ENCODE data around the gene HECW1.

Gene HECW1

DNA sequence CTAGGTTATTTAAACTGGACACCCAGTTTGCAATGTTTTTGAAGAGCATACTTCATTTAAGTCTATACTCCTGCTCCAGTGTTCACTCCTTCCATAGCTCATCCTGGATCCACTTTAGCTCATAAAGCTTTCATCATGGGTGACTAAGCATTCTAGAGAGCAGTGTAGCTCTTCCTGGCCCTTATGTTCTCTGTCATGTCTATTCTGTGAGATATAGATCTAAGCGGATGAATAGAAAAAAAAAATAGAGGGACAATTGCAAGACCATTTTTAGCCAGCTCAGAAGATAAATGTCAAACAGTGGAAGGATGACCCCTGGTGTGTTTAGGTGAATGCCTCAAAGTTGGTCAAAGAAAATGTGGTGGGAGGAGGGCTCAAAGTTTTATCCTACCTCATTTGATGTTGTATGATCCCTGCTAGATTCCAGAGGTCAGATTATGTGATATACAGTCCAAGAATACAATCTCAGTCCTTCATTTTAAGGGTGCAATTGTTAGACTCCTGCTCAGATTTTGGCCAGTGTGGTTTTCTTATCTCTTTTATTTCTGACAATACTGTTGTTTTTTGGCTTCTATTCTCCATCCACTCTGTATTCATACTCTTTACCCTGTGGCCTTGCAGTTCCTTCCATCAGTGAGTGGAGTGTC is 7.5 kb upstream of the HECW1 start:
- no peak for TF ChIP-seq ZFP30 (CRISPR knock-in tag; IDR thresholded peaks at IDR 0.05)
- no peak for TF ChIP-seq CSDC2 (CRISPR knock-in tag; IDR thresholded peaks at IDR 0.05)
- TF ChIP-seq SNAI2 (CRISPR knock-in tag; IDR thresholded peaks at IDR 0.05), result no peak
- TF ChIP-seq OSR1 (CRISPR knock-in tag; IDR thresholded peaks at IDR 0.05), result no peak
- no peak for TF ChIP-seq ARNTL (CRISPR knock-in tag; IDR thresholded peaks at IDR 0.05; ENCODE audit: borderline replicate concordance, low read depth)
- no peak for TF ChIP-seq ZNF70 (CRISPR knock-in tag; IDR thresholded peaks at IDR 0.05)
- TF ChIP-seq, protein P1, sequence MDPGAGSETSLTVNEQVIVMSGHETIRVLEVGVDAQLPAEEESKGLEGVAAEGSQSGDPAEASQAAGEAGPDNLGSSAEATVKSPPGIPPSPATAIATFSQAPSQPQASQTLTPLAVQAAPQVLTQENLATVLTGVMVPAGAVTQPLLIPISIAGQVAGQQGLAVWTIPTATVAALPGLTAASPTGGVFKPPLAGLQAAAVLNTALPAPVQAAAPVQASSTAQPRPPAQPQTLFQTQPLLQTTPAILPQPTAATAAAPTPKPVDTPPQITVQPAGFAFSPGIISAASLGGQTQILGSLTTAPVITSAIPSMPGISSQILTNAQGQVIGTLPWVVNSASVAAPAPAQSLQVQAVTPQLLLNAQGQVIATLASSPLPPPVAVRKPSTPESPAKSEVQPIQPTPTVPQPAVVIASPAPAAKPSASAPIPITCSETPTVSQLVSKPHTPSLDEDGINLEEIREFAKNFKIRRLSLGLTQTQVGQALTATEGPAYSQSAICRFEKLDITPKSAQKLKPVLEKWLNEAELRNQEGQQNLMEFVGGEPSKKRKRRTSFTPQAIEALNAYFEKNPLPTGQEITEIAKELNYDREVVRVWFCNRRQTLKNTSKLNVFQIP (CRISPR knock-in tag; IDR thresholded peaks at IDR 0.05; ENCODE audit: borderline replicate concordance, low read depth), result no peak
- TF ChIP-seq, protein P2, sequence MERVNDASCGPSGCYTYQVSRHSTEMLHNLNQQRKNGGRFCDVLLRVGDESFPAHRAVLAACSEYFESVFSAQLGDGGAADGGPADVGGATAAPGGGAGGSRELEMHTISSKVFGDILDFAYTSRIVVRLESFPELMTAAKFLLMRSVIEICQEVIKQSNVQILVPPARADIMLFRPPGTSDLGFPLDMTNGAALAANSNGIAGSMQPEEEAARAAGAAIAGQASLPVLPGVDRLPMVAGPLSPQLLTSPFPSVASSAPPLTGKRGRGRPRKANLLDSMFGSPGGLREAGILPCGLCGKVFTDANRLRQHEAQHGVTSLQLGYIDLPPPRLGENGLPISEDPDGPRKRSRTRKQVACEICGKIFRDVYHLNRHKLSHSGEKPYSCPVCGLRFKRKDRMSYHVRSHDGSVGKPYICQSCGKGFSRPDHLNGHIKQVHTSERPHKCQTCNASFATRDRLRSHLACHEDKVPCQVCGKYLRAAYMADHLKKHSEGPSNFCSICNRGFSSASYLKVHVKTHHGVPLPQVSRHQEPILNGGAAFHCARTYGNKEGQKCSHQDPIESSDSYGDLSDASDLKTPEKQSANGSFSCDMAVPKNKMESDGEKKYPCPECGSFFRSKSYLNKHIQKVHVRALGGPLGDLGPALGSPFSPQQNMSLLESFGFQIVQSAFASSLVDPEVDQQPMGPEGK (CRISPR knock-in tag; IDR thresholded peaks at IDR 0.05; ENCODE audit: borderline replicate concordance), result no peak
- TF ChIP-seq ISL1 (CRISPR knock-in tag; IDR thresholded peaks at IDR 0.05), result no peak
- no peak for TF ChIP-seq PPARA (CRISPR knock-in tag; IDR thresholded peaks at IDR 0.05; ENCODE audit: borderline replicate concordance)
- TF ChIP-seq, protein P3, sequence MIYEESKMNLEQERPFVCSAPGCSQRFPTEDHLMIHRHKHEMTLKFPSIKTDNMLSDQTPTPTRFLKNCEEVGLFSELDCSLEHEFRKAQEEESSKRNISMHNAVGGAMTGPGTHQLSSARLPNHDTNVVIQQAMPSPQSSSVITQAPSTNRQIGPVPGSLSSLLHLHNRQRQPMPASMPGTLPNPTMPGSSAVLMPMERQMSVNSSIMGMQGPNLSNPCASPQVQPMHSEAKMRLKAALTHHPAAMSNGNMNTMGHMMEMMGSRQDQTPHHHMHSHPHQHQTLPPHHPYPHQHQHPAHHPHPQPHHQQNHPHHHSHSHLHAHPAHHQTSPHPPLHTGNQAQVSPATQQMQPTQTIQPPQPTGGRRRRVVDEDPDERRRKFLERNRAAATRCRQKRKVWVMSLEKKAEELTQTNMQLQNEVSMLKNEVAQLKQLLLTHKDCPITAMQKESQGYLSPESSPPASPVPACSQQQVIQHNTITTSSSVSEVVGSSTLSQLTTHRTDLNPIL (CRISPR knock-in tag; IDR thresholded peaks at IDR 0.05; ENCODE audit: low read depth), result no peak
- no peak for TF ChIP-seq ZNF565 (CRISPR knock-in tag; conservative IDR thresholded peaks at IDR 0.05; ENCODE audit: low read depth)
- ATAC-seq, result no peak

DNA sequence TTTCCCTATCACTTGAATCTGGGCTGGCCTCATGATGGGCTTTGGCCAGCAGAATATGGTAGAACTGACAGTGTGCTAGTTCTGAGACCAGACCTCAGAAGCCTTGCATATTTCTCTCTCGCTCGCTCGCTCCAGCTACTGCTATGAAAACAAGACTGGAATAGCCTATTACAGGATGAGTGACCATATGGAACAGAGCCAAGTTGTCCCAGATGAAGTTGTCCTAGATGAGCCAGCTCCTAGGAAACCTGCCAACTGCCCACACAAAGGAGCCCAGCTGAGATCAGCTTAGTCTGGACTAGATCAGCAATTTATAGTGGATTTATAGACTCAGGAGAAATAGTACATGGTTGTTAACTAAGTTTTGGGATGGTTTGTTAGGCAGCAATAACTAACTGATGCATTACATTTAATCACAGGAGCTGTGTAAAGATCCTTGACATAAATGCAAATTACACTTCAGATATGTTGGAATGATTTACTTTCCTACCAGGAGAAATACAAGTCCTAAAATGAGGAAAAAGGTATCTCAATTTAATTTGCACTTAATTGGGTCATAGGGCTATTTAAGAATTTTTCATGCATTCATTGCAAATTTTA is 6.8 kb upstream of the HECW1 start:
- ATAC-seq, result no peak
- no peak for TF ChIP-seq ZFP3 (CRISPR knock-in tag; IDR thresholded peaks at IDR 0.05)
- TF ChIP-seq, protein P2 (CRISPR knock-in tag; IDR thresholded peaks at IDR 0.05; ENCODE audit: borderline replicate concordance), result no peak
- TF ChIP-seq, protein P4, sequence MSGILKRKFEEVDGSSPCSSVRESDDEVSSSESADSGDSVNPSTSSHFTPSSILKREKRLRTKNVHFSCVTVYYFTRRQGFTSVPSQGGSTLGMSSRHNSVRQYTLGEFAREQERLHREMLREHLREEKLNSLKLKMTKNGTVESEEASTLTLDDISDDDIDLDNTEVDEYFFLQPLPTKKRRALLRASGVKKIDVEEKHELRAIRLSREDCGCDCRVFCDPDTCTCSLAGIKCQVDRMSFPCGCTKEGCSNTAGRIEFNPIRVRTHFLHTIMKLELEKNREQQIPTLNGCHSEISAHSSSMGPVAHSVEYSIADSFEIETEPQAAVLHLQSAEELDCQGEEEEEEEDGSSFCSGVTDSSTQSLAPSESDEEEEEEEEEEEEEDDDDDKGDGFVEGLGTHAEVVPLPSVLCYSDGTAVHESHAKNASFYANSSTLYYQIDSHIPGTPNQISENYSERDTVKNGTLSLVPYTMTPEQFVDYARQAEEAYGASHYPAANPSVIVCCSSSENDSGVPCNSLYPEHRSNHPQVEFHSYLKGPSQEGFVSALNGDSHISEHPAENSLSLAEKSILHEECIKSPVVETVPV (CRISPR knock-in tag; IDR thresholded peaks at IDR 0.05), result no peak
- no peak for TF ChIP-seq CSDC2 (CRISPR knock-in tag; IDR thresholded peaks at IDR 0.05)
- no peak for TF ChIP-seq ESRRG (CRISPR knock-in tag; IDR thresholded peaks at IDR 0.05)
- TF ChIP-seq BACH2 (CRISPR knock-in tag; IDR thresholded peaks at IDR 0.05; ENCODE audit: borderline replicate concordance), result no peak
- TF ChIP-seq OSR1 (CRISPR knock-in tag; IDR thresholded peaks at IDR 0.05), result no peak
- no peak for TF ChIP-seq TCF4 (CRISPR knock-in tag; IDR thresholded peaks at IDR 0.05; ENCODE audit: borderline replicate concordance)
- TF ChIP-seq ZNF565 (CRISPR knock-in tag; conservative IDR thresholded peaks at IDR 0.05; ENCODE audit: low read depth), result no peak
- TF ChIP-seq PPARA (CRISPR knock-in tag; IDR thresholded peaks at IDR 0.05; ENCODE audit: borderline replicate concordance), result no peak
- TF ChIP-seq SNAI2 (CRISPR knock-in tag; IDR thresholded peaks at IDR 0.05), result no peak
- TF ChIP-seq TOX (CRISPR knock-in tag; IDR thresholded peaks at IDR 0.05; ENCODE audit: borderline replicate concordance), result no peak
- no peak for TF ChIP-seq RARB (CRISPR knock-in tag; IDR thresholded peaks at IDR 0.05)
- TF ChIP-seq ZNF8 (CRISPR knock-in tag; IDR thresholded peaks at IDR 0.05), result no peak
- TF ChIP-seq, protein P5, sequence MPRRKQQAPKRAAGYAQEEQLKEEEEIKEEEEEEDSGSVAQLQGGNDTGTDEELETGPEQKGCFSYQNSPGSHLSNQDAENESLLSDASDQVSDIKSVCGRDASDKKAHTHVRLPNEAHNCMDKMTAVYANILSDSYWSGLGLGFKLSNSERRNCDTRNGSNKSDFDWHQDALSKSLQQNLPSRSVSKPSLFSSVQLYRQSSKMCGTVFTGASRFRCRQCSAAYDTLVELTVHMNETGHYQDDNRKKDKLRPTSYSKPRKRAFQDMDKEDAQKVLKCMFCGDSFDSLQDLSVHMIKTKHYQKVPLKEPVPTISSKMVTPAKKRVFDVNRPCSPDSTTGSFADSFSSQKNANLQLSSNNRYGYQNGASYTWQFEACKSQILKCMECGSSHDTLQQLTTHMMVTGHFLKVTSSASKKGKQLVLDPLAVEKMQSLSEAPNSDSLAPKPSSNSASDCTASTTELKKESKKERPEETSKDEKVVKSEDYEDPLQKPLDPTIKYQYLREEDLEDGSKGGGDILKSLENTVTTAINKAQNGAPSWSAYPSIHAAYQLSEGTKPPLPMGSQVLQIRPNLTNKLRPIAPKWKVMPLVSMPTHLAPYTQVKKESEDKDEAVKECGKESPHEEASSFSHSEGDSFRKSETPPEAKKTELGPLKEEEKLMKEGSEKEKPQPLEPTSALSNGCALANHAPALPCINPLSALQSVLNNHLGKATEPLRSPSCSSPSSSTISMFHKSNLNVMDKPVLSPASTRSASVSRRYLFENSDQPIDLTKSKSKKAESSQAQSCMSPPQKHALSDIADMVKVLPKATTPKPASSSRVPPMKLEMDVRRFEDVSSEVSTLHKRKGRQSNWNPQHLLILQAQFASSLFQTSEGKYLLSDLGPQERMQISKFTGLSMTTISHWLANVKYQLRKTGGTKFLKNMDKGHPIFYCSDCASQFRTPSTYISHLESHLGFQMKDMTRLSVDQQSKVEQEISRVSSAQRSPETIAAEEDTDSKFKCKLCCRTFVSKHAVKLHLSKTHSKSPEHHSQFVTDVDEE (CRISPR knock-in tag; IDR thresholded peaks at IDR 0.05), result no peak
- TF ChIP-seq, protein P3 (CRISPR knock-in tag; IDR thresholded peaks at IDR 0.05; ENCODE audit: low read depth), result no peak

All from SK-N-SH treated with all-trans-retinoic acid at 6 μM for 48 hours (cell line).